ENCODE data around the gene DUSP19. TPM values are rescaled to one million over a fixed set of nuclear protein-coding genes. Genes with fewer than 3 reads are reported as not detected.

DUSP19 gene
- total and polyA plus RNA-seq, 2 of the 4 experiments (the other 2 are of a cell fraction) = 0.86 to 1.4 TPM

GRCh38 chr2:183060571-183061231 lies 17.8 kb upstream of the DUSP19 start:
- no peak overlapping the region for H3K14ac ChIP-seq (replicated peaks; ENCODE audit: low read depth, low read length)
- no peak overlapping the region for H3K9ac ChIP-seq (ENCODE audit: low read depth, low read length)
- H4K20me1 ChIP-seq (ENCODE audit: insufficient read depth, low read length) = no peaks in the 10 kb centered on the region
- BruUV-seq (replicated peaks) = no TSS peak
- H2AFZ ChIP-seq (replicated peaks; ENCODE audit: low read length, poor library complexity) = no peak overlapping the region
- H2BK20ac ChIP-seq (ENCODE audit: low read depth, low read length) = peak overlapping the region; percentile 14; the same call in 1 of the 2 replicates
- no peak for DNase-seq
- no peak overlapping the region for H3K4ac ChIP-seq (ENCODE audit: low read depth, low read length)
- H3K27ac ChIP-seq (ENCODE audit: insufficient read depth, low read length) = no peak overlapping the region
- in situ Hi-C loops (cut with MboI; ENCODE audit: low sequenced_read_pairs) = no loop called here
- no peak for ATAC-seq (ENCODE audit: low read depth)
- H3K4me3 ChIP-seq (ENCODE audit: insufficient read depth, low read depth, low read length) = no peak overlapping the region
- H3K36me3 ChIP-seq (ENCODE audit: control insufficient read depth, insufficient read depth, low read length) = no peaks in the 10 kb centered on the region
- no peak overlapping the region for H3K18ac ChIP-seq (ENCODE audit: low read depth, low read length)
- H2BK120ac ChIP-seq (ENCODE audit: low read depth, low read length) = peak overlapping the region; percentile 18; the same call in 1 of the 2 replicates
- CTCF ChIA-PET = no interaction called here
- H4K8ac ChIP-seq (ENCODE audit: low read depth in 2 of 2, low read length in 2 of 2) = no peak overlapping the region
- H3K79me1 ChIP-seq (ENCODE audit: low read depth in 1 of 2, low read length in 2 of 2) = no peaks in the 10 kb centered on the region
- H4K5ac ChIP-seq (ENCODE audit: low read depth, low read length) = no peak overlapping the region
- H3K9me3 ChIP-seq (ENCODE audit: control insufficient read depth, insufficient read depth, low read length) = no peaks in the 10 kb centered on the region
- POLR2A ChIA-PET (ENCODE audit: unreplicated experiment) = no interaction called here
- H3K56ac ChIP-seq (ENCODE audit: extremely low read depth, insufficient read depth, low read length) = no peak overlapping the region
- no peak overlapping the region for H3K23ac ChIP-seq (ENCODE audit: low read depth, low read length)
- no peak overlapping the region; the same call in 2 of the 3 replicates for H2BK15ac ChIP-seq (ENCODE audit: low read depth, low read length)
- no peaks in the 10 kb centered on the region for H3K4me1 ChIP-seq (ENCODE audit: control insufficient read depth, insufficient read depth, low read length)
- H3K9me1 ChIP-seq (ENCODE audit: insufficient read depth, low read length) = no peaks in the 10 kb centered on the region
- TF ChIP-seq RAD21 (IDR thresholded peaks at IDR 0.05; ENCODE audit: low read length) = no peak
- H3K4me2 ChIP-seq (ENCODE audit: low read depth, low read length) = no peak overlapping the region
- no peaks in the 10 kb centered on the region for H3K27me3 ChIP-seq (ENCODE audit: control insufficient read depth, insufficient read depth, low read length)
- no peak overlapping the region for H4K91ac ChIP-seq (ENCODE audit: insufficient read depth, low read depth, low read length)
- dilution Hi-C loops (cut with HindIII; ENCODE audit: low sequenced_read_pairs, unreplicated experiment) = no loop called here
- H2BK5ac ChIP-seq (ENCODE audit: low read depth, low read length, poor library complexity, severe bottlenecking) = no peak overlapping the region
- no peak overlapping the region for H2AK9ac ChIP-seq (replicated peaks; ENCODE audit: low read depth, low read length, poor library complexity)
- WGBS, 2 experiments (ENCODE audit: extremely low coverage in 2 of 2, insufficient read length in 1 of 2) = no CpG with 5 or more reads among the region's 14 CpGs
- no peak overlapping the region for H2AK5ac ChIP-seq (ENCODE audit: low read depth, low read length)
- intact Hi-C loops (cut with micrococcal nuclease) = no loop called here
